Activated CD4-positive, alpha-beta T cell treated with anti-CD3 and anti-CD28 coated beads, Interleukin-10, Interleukin-2, amounts not matched to agents 100 ng/mL and 50 ng/mL, durations not matched to agents 16 hours and 8 hours (primary cell): Measurements from ENCODE around the gene CYSTM1.

Experiments used
- DNase-seq: peaks from one replicate; pipeline ENCODE4 v3.0.0-alpha.2; 2020

The CYSTM1 gene, protein sequence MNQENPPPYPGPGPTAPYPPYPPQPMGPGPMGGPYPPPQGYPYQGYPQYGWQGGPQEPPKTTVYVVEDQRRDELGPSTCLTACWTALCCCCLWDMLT

DNA sequence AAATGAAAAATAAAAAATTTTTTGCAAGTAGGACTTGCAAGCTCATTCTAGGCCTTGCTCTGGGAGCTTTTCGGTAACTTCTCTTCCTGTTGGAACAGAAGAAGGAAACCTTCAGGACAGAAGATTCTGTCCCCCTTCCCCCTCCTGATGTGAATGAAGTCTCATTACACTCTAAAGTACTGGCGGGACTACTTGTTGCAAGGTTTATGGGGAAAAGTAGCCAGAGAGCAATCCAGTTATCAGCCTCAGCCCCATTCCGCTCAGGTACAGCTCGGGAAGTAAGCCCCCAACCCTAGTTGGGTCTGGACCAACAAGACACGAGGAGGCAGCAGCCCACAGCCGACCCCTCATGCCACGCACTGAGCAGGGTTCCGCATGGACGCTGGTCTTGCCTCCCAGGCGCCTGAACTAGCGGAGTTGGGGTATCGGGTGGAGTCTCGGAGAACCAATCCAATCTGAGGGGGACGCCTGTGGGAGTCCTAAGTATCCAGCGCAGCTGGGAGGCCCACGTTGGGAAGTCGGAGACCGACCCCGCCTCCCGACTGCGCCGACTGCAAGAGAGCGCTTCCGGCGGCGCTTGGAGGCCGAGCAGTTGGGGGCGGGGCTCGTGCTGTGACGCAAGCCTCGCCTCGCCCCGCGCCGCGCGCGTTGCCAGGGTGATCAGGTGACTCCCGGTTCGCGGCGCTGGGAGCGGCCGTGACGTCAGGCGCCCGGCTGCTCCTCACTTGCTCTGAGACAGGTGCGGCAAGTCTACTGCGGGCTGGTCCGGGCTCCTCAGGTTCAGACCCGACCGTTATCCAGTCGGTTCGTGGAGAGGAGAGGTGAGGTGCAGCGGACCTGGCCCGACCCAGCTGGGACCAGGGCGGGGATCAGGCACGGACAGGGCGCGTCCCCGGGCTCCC lies at the start of gene CYSTM1:
Gene CYSTM1 (plus strand): TSS at position 724 of the 902 bp plus-strand sequence. CDS start 19,278 bp downstream, outside the sequence.
- peak; percentile 97 for DNase-seq

DNA sequence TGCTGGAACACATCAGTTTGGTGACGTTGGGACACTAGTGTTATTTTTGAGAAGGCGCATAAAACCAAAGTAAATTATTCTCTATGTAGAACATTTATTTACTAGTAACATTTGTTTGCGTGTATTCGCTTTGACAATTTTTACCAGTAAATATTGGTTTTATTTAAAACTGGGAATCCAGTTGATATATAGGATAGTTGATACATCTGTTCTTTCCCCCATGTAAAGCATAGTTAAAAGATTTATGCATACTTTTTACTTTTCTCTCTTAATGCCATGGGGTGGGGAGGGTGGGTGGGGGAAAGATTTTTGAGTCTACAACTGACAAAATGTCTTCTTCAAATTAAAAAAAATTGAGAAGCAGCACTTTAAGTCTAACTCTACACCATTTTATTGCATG lies 49.4 kb upstream of the CYSTM1 start, which contains the start of gene IGIP:
Gene IGIP (plus strand): TSS at position 301 of the 400 bp plus-strand sequence. CDS start 2,540 bp downstream, outside the sequence.
- DNase-seq = no peak

DNA sequence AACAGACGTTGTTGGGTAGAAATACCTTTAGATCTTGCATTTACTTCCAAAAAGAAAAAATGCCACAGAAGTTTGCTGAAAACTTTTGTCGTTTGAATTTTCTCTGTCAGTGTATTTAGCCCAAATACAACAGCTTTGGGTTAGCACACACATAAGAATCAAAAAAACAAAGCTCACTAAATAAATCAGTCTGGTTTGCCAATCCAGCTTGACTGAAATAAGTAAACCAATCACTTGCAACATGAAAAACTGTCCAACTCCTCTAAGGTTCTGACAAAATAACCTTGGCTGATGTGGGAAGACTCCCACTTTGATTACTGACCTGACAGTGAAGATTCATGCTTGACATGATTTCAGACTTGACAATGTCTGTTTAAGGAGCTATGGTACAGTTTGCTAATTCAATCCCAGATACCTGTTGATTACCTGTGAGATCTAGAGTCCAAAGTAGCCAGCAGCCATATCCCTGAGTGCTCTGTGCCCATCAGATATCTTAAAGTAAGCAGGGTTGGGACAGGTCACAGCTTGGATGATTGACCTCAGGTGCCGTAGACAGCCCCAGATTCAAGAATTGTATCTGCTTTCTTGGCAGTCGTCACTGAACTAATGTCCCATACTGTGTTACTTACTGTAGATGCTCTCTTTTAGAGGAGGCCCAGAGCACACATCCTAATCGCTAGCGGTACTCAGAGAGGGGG lies 48.5 kb upstream of the CYSTM1 start:
- no peak for DNase-seq

DNA sequence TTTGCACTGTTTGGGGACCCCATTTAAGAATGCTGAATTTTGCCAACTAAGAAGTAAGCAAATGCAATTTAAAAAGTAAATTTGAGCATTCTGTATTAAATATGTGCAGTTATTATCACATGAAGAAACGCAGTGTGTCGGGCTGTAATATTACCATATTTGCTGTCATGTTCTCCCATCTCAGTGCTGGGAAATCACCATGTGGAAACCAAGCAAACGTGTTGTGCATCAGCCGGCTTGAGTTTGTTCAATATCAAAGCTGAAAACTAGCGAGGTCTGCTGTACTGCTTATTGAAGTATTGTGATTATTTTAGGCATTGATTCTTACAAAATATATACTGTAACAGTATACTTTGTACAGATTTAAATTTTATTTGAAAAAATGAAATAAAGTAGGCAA lies 46.6 kb upstream of the CYSTM1 start:
- DNase-seq = no peak

DNA sequence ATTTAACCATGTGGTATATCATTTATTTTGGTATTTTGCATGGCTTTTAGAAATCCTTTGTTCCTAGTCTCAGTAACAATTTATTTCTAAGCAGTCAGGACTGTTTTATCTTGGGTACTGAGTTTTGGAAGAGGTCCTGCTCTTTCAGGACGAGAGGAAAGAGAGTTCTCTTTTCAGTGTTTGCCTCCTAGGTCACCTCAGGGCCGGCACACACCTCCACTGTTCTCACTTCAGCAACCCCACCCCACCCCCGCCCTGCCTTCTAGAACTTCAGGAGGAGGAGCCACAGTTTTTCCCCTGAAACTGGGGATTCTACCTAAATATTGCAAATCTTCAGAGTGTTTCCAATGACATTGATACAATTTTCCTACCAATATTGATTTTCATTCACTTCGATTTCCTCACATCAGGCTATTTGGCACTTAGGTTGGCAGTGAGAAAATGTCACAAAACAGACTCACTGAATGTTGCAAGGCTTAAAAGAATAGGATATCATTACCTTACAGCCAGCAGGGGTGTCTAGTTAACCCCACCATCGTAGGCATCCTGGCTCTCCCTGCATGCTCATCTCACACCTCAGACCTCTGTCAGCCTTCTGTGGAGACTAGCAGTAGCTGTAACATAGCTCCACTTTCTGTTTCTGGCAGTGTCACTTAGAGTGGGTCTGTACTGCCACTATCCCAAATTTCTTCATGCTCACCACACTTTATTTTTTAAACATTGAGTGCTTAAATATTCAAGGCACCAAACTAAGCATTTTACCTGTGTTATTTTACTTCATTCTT lies 43.8 kb upstream of the CYSTM1 start:
- no peak for DNase-seq

DNA sequence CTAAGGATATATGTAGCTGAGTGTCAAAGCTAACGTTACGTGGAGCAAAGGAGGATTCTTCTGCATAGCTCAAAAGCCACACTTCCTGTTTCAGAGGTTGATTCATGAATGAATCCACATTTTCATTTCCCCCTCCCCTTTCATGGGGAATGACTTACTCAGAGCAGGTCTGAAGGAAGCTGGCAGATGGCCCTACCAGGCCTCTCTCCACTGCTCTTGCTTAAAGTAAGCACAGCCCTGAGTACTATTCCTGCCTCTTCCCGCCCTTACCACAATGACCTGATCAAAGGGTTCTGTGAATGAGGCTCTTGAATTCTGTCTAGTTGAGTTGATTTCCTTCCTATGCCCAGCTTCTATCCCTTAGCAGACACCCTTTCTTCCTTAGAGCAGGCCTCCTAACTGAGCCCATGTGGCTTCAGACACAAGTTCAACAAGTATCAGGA lies 43.0 kb upstream of the CYSTM1 start:
- peak; percentile 30 for DNase-seq

DNA sequence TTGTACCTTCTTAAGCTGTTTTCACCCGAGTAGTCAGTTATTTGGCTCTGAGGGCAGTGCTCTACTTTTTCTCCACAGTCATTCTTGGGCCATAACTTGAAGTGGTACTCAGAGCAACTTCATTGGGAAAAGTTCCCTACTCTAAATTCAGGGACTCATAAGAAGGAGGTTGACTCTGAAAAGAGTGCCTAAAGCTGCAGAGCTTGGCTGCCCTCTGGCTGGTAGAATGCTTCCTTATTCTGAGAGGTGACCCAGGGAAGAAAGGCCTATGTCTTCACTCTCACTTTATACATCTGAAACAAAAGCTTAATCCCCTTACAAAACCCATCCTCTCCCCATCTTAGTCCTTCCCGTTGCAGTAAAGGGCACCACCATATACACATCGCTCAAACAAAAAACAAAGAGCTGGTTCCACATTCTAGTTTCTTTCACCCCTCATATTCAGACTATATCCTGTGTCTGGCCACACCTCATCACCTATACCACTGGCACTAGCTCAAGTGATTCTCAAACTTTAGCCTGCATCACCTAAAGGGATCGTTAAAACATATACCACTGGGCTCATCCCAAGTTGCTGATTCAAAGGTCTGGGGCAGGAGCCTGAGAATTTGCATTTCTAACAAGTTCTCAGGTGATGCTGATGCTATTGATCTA lies 41.3 kb upstream of the CYSTM1 start:
- DNase-seq = no peak

DNA sequence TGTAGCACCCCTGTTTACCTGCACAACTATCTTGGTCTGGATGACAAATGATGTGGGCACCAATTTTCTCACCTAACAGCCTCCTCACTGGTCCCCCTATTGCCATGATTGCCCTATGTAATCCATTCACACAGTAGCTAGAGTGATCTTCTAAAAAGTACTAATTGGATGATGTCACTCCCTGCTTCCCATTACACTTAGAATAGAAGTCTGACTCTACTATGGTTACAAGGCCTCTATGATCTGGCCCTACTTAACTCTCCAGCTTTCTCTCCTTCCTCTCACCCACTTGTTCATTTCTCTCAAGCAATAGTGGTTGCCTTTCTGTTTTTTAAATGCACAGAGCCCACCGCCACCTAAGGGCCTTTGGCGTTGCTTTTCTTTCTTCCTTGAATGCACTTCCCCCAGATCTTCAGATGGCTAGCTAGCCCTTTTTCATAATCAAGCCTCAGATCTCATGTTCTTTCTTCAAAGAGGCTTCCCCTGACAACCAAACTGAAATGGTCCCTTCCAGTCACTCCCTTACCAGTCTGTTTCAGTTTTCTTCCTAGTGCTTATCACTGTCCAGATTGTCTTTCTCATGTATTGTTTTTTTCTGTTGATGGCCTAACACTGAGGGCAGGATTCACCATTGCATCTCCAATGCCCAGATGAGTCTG lies 40.6 kb upstream of the CYSTM1 start:
- no peak for DNase-seq

DNA sequence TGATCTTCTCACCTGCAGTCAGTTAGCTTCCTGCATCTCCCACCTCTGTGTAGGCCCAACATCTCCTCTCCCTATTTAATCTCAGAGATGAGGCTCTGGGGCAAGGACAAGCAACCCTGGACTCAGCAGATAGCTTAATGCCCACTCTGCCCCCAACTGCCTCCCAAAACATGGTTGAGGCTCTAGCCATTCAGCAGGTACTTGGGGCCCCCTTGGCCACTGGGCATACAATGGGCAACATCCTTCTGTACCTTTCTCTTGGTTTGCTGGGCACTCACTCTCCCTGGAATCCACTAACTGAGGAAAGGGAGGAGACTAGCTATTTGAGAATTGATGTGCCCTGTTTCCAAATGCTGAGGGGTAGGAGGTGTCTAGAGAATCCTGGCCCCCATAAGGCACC lies 39.9 kb upstream of the CYSTM1 start:
- no peak for DNase-seq

DNA sequence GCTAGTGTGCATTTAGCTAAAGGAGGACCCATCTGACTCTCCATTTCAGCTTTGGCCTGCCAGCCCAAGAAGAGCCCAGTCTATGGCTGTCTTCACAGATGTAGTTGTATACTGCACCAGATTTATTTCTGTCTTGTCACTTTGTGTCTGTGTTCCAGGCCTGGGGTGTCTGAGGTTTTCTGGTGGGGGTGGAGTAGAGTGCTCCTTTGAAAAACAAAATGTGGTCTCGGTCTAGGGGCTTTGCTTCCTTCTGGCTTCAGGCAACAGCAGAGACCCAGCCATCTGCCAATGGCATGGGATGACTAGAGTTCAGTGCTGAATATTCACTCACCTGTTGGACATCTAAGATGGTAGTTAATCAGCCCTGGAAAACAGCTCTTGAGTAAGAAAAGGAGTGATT lies 38.4 kb upstream of the CYSTM1 start:
- no peak for DNase-seq

DNA sequence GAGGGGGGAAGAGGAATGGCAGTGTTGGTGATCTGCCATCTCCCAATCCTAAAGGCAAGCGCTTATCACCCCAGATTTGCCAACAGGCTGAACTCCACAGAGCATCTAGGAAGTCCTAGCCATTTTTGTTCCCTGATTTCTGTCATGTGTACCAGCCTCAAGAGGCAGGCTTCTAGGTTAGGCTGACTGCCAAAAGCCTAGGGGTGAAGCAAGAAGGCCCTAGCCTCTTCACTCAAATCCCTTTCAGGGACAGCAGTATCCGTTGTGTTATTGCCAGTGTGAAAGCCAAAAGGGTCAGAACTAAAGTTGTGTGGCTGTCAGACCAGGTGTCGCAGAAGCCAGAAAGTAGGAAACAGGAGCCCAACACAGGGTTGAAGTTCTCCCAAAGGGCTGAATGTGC lies 34.6 kb upstream of the CYSTM1 start:
- no peak for DNase-seq

DNA sequence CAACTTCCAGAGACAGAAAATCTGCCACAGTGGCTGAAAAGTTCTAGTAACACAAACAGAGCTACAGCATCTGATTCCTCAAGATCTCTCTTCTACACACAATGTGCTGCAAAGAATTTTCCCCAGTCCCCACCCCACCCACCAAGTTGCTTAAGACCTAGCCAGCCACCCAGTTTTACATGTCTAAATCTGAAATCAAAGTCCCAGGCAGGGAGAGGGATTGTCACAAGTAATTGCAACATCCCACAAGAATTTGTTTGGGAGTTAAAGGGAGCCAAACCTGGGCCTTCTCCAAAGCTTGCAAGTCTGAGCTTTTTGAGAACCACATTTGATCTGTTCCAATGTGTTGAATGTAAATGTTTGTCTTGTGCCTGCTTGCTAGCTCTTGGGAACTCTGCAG lies 33.7 kb upstream of the CYSTM1 start:
- no peak for DNase-seq

DNA sequence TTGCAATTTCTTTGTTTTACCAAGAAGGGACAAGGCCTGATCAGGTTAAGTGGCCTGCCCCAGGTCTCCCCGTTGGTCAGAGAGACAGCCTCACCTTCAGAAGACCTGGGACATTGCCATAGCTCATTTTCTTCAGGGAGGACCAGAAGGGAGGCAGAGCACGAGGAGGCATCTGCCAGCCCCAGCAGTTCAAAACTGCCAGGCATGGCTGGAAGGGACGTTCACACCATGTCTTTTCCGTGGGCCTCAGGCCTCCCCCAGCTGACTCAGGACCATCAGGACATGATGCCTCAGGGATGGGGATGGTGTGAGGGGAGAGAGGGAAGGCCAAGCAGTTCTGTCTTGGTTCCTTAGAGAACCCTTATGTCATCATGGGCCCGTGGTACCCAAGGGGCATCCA lies 32.7 kb upstream of the CYSTM1 start:
- DNase-seq = no peak

DNA sequence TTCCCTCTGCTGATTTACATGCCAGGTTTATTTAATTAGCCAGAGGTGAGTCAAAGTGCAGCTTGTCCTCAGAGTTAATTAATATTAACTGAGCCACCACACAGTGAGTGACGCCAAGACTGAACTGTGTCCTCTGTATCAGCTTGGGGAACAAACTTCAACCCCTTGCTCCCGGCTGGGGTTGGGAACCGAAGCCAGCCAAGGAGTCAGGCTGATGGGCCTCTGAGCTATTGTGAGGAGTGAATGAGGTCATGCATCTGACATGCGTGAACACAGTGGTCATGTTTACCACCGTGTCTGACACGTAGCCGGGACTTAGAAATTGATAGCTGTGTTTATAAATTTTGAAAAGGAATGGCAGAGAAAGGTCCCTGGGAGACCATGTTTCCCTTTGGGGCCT lies 32.1 kb upstream of the CYSTM1 start:
- DNase-seq = no peak

DNA sequence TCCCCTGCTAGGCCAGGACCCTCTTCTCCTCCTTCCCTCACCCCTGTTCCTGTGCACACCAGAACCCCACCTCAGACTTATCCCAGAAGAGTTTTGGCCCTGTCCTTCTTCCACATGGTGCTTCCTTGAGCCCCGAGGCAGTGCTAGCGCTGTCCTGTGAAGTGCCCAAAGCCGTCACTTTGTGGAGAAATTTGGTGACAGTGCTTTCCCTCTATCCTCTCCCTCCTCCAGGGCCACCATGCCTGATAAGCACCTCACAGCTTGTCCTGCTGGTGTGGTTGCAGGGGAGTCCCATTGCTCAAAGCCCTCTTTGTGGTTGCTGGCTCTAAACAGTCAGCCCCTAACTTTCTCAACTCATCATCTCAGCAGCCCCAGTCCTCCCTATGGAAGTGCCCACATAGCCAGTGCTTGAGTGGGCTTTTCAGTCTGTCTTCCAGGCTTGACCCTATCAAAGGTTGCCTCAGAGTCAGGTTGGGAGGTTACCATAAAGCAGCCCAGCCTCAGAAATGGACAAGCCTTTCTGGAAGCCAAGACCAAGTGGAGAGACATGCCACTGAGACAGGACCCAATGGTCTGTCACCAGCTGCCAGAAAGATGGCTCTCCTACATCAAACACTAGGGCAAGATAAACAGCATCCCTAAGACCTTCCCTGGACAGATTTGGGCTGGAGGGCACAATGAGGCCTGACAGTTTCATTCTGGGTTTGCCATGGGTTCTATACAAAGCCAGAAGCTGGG lies 31.3 kb upstream of the CYSTM1 start:
- DNase-seq = no peak

DNA sequence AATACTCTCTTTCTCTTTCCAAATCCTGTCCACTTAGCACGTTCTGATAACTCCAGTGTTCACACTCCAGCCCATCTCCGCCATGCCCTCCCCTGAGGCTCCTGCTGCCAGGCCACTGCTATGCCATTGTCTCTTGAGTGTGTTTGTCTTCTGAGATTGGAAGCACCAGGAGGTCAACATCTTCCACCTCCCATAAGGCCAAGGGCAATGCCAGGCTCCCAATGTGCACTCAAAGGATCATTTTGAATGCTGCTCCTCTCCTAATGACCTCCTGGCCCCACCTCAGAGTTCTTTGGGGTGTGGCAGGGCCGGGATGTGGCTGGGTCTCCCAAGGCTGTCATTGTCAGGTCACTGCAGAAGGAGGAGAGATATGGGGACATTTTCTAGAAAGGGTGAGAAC lies 29.7 kb upstream of the CYSTM1 start:
- DNase-seq = no peak

DNA sequence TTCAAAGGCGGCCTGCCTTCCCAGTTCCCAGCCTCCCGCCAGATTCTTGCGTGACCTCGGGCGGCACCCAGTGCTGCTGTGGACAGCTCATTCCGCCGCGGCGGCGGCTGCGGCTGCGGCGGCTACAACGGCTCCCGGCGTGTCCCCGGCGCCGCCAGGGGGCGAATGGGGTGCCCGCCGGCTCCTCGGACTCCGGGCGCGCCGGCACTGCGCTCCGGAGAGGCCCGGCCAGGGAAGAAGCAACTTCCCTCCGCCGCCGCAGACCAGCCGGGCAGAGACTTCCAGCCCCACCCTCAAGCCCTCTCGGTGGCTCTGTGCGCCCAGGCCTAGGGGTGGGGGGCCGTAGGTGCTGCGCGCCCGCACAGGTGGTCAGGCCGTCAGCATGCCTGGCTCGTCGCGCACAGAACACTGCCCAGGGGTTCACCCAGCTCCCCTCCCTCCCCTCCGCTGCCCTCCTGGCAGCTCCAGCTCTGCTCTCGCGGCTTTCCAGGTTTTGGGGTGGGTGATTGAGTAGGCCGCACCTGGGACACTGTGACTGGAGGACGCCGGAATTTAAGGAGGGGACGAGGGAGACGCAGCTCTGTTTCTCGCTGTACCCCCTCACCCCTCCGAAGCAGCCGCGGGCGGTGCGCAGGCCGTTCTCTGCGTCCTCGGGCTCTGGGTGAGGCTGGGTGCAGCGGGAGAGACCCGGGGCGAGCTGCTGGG lies 29.0 kb upstream of the CYSTM1 start:
- peak; percentile 57 for DNase-seq

DNA sequence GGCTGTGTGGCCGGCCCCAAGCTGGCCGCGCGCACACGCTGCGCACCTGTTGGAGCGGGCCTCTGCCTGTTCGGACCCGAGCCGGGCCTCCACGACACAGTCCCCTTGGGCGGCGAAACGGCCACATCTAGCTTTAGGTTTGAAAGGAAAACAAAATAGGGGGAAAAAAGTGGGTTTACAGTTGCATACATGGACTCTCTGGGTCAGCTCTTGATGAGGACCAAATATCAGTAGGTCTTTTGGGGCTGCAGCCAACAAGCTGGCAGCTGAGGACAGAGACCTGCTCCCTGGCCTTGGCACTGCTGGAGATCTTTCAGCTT lies 28.5 kb upstream of the CYSTM1 start:
- DNase-seq = no peak

DNA sequence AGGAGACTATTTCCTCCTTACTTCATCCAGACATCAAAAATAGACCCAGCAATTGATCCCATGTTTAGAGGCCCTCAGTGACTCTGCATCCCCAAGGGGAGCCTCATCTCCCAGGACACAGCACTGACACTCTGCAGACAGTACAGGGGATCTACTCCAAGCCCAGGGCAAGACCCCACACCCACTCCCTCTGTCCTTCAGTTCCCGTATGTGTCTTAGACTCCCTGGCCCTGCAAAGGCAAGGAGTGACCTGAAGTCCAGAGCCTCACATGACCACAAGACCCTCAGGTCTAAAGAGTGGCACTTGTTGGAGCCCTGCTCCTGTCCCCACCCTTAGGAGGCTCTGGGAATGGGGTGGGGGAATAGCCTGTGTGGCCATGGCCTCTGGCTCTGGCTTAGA lies 27.5 kb upstream of the CYSTM1 start:
- DNase-seq = no peak

DNA sequence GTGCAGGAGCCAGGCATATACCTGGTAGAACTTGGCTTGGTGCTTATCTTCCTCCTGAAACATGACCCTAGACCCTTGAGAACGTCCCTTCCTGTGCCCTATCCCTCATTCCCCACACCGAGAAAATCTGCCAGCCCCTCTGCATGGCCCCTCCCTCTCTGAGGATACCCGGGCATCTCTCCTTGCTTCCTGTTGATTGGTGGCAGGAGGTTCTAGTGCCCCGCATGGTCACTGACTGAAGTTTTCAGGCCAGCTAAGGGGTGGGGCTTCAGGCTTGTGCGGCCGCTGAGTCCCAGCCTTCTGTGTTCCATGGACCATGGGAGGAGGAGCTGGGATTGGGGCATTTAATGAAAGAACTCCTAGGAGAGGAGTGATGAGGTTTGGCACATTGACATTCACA lies 26.5 kb upstream of the CYSTM1 start:
- DNase-seq = no peak

DNA sequence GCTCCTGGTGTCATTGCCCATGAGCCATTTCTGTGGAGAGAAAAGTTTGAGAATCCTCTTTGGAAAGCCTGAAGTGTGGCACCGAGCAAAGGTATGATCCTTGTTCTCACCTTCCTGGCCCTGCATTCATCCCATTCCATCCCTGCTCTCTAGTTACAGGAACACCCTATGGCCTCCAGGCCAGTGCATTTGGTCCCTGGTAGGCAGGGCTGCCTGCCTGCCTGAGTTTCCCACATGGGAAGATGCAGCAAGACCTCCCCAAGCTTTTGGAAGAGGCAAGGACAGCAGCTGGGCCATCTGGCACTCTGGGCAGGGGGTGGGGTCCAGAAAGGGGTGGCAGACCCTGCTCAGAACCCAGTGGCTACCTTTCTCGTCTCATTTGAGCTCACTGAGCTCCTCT lies 24.8 kb upstream of the CYSTM1 start:
- DNase-seq = no peak
